ENCODE data around the gene DNAH5.

- TF ChIP-seq EZH2 (IDR thresholded peaks at IDR 0.05; ENCODE audit: low read depth), result no peak
- no peak for TF ChIP-seq CTCF (conservative IDR thresholded peaks at IDR 0.05)
Measured at GRCh38 chr5:13972029-13972428, 27.5 kb upstream of the DNAH5 start.

Measured in PC-9 (cell line).